Mammary epithelial cell (primary cell): ENCODE measurements around the gene PTK7.

ENCODE experiments used
- CTCF ChIP-seq, 2 donors: IDR thresholded peaks in 1 of 2; conservative IDR thresholded peaks in 1 of 2; 2 replicates each; pipeline ENCODE4 v1.5.1; 2011 to 2012; ENCODE audit warnings: inconsistent platforms in 2 of 2, low read length in 2 of 2, mild to moderate bottlenecking in 2 of 2, control low read depth in 1 of 2, low read depth in 1 of 2; ENCODE audit not compliant: insufficient read depth in 1 of 2; ENCODE audit errors: extremely low read depth in 1 of 2
- EZH2 ChIP-seq: IDR thresholded peaks from 2 replicates; pipeline ENCODE4 v1.6.1; 2012; ENCODE audit warnings: low read length, inconsistent platforms, borderline replicate concordance

- no peak for TF ChIP-seq CTCF (conservative IDR thresholded peaks at IDR 0.05 in 1 of 2, IDR thresholded peaks at IDR 0.05 in 1 of 2; ENCODE audit: extremely low read depth in 1 of 2, insufficient read depth in 1 of 2, low read depth in 1 of 2, low read length in 2 of 2)
- no peak for TF ChIP-seq EZH2
These were observed 103.9 kb downstream of the PTK7 start for GRCh38 chr6:43180058-43180457.
